ENCODE results near the gene TSPAN7. TPM values are rescaled to one million over a fixed set of nuclear protein-coding genes. Genes with fewer than 3 reads are reported as not detected.

The TSPAN7 gene
- total and polyA plus RNA-seq, 2 of the 8 experiments (the other 6 are each of a cell fraction or from before 2014, with no cell fraction given): 32.1 to 37.7 TPM

- TF ChIP-seq SUZ12 (IDR thresholded peaks at IDR 0.05; ENCODE audit: low read length) (no peak), CHD7 (IDR thresholded peaks at IDR 0.05; ENCODE audit: insufficient replicate concordance, low read length) (no peak), RNF2 (IDR thresholded peaks at IDR 0.05; ENCODE audit: borderline replicate concordance, low read depth, low read length, missing control alignments, poor library complexity, severe bottlenecking) (no peak), TCF12 (IDR thresholded peaks at IDR 0.05; ENCODE audit: low read depth, low read length) (no peak)
Observed at GRCh38 chrX:38548508-38548907, 12.8 kb upstream of the TSPAN7 start (continued).

Measured in H1 (cell line).